ENCODE results near the gene CNOT9.
A peak's percentile ranks its signal among the peaks of the same experiment; 100 is the strongest.
"Not testable (repeated sequence)": the region's sequence is repeated elsewhere in the genome, so short reads cannot be mapped to it uniquely, and the experiment has no call there.

The CNOT9 gene, protein sequence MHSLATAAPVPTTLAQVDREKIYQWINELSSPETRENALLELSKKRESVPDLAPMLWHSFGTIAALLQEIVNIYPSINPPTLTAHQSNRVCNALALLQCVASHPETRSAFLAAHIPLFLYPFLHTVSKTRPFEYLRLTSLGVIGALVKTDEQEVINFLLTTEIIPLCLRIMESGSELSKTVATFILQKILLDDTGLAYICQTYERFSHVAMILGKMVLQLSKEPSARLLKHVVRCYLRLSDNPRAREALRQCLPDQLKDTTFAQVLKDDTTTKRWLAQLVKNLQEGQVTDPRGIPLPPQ
- total RNA-seq = 85.2 reads per million, percentile 79 among the genes with 10 or more reads in this experiment

DNA sequence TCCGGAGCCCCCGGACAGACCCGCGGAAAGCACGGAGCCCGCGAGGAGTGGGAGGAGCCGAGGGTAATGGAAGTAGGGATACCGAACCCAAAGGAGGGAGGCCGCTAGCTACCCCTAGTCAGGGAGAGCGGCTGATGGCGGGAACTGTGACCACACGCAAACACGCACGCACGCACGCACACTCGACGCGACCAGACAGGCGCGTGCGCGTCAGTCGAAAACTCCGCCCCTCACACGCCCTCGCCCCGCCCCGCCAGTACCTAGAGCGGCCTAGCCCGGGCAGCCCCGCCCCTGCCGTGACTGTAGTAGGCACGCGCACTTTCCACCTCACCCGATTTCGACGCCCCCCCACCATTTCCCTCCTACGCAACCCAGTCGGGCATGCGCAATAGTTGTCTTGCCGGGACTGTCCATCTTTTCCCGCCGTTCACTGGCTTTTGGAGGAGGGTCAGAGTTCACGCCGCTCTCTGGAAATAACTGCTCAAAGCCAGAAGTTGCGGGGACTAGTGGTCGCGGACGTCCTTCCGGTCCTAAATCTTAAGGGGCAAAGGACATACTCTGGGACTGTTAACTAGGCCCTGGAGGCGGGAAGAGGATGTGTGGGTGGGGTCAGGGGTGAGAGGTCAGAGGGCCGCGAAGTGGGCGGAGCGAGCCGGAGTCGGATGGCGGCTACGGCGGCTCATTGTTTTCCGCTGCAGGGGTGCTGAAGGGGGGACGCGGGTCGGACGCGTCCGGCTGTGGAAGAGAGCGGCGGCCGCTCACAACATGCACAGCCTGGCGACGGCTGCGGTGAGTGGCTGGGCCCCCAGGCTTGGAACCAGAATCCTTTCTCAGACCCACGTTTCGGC lies at the start of gene CNOT9, which contains the start of gene USP37:
TSS of gene CNOT9 (plus strand) at position 650 of the 848 bp plus-strand sequence. CDS start at position 766, 116 bp downstream.
TSS of gene USP37 (minus strand) at position 162 of the 848 bp plus-strand sequence. CDS start 9,698 bp downstream, outside the sequence.
- peak; percentile 100 for DNase-seq

DNA sequence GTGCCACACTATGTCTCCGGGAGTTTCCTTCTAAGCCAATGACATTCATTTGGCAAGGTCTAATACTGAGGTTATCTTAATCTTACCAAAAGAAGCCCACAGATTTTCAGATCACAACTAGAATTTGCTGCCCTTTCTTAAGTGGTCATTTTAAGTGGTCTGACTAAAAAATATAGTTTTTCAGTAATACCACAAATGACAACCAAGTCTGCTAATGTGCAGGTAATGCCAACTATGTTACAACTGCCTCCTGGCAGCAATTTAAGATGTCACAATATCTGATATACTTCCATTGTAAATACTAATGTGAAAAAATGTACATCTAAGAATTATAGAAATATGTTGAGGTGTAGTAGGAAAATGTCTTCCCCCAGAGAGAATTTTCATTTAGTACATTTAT lies 49.8 kb upstream of the CNOT9 start:
- DNase-seq = no peak

DNA sequence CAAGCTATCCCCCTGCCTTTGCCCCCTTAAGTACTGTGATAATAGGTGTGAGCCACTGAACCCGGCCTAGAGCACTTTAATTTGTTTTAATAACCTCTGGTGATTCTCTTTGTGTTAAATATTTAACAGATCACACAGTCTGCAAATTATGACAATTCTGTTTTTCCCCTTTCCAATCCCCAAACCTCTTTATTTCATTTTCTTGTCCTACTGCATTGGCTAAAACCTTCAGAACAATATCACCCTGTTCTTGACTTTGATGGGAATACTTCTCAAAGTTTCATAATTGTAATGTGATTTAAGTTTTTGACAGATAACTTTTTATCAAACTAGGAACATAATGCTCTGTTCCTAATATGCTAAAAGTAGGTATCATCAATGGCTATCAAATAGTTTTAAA lies 45.0 kb upstream of the CNOT9 start:
- no peak for DNase-seq

DNA sequence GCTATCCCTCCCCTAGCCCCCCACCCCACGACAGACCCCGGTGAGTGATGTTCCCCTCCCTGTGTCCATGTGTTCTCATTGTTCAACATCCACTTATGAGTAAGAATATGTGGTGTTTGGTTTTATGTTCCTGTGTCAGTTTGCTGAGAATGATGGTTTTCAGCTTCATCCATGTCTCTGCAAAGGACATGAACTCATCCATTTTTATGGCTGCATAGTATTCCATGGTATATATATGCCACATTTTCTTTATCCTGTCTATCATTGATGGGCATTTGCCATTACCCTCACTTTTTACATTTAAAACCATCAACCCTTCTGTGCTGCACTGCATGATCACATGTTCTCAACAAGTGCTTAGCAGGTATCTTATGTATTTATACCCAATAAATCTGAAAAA lies 40.2 kb upstream of the CNOT9 start:
- not testable (repeated sequence) for DNase-seq

DNA sequence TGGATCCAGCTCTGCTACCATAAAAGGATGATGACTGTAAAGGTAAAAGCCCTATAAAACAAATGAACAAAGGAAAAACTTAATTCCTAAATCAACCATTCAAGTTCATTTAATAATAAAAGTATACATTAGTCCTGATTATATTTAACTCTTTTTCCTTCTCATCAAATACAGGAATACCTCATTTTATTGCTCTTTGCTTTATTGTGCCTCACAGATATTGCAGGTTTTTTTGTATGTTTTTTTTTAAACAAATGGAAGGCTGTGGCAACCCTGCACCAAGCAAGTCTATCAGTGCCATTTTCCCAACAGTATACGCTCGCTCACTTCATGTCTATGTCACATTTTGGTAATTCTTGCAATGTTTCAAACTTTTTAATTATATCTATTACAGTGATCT lies 38.6 kb upstream of the CNOT9 start:
- no peak for DNase-seq

DNA sequence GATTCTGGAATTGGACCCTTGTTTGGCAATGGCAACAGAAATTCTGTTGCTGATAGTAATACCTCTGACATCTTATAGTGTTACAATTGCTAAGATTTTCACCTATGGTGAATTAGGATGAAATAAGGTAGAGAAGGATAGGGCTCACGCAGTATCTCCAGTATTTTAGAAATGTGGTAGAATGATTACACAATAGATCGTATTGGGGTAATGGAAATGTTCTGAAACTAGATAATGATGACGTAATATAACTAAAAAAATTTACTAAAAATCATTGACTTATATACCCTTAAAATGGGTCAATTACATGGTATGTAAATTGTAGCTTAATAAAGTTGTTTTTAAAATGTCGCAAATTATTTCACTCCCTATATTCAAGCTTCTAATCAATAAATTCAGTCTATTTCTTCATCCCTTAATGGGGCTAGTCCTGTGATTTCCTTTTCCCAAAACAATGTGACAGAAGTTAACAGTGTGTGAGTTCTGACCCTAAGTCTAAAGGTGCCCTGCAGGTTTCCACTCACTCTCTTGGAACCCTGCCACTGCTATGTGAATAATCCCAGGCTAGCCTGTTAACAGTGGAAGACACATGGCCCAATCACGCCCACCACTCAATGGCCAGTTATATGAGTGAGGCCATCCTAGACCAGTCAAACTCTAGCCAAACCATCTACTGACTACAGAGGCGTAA lies 31.7 kb upstream of the CNOT9 start:
- no peak for DNase-seq

DNA sequence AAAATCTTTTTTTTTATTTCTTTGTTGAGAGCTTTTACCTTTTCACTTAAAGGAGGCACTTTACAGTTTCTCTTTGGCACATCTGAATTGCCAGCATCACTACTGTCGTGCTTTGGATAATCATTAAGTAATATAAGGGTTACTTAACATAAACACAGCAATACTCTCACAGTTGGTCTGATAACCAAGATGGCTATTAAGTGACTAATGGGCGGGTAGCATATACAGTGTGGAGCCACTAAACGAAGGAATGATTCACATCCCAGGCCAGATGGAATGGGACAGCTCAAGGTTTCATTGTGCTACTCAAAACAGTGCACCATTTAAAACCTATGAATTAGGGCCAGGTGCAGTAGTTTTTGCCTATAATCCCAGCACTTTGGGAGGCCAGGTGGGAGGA lies 28.6 kb upstream of the CNOT9 start:
- no peak for DNase-seq

DNA sequence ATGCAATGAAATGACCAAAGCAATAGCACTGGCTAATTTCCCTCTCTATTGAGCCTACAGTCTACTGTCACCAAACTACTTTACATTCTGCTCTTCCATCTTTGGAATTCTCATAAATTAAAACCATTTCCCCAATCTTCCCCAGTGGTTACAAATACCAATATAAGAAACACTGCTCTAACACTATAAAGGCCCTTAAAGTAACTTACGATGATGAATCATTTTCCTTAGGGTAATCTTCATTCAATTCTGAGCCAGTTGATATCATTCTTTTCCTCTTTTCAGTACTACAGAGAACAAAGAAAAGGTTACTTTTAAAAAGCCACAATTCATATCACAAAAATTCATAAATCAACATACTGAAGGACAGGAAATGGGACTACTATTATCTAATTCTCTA lies 22.6 kb upstream of the CNOT9 start:
- no peak for DNase-seq

DNA sequence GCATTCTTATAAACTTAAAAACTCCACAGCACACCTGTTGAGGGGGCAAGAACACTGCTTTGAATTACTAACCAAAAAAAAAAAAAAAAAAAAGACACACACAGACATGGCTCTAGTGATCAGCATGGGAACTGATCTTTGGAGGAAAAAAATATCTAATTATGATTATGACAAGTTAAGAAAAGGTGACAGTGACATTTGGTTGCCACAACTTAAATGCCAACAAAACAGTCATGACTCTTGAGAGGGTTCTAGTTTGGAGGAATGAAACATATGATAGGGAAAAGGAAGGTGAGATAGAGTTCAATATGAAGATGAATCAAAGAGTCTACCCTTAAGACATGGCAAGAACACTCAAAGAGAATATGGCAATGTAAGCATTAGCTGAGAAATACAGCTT lies 21.1 kb upstream of the CNOT9 start:
- DNase-seq = no peak

DNA sequence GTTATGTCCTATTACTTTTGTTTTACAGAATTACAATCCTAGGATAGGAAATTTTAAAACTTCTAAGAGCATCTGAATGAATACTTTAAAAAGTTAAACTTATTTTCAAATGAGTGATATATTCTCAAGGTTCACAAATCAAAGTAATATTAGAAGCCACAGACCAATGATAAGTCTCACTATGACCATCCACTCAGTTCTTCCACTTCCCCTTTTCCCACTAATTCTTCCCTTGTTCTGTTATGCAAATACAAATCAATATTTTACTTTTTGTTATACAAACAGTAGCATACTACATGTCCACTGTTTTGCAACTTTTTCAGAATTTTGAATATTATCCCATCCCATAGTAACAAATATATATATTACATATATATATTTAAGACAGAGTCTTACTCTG lies 20.7 kb upstream of the CNOT9 start:
- no peak for DNase-seq

DNA sequence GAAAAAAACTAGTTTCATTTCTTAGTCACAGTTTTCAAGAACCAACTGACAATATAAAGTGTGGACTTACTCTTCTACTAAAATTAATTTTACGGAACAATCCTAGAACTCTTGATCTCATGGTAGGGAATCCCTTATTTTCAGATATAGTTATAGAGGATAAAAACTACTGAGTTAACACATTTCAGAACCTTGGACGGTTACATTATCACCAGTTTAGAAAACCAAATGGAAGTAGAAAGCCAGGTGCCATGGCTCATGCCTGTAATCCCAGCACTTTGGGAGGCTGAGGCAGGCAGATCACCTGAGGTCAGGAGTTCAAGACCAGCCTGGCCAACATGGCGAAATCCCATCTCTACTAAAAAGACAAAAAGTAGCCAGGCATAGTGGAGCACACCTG lies 14.4 kb upstream of the CNOT9 start:
- DNase-seq = not testable (repeated sequence)

DNA sequence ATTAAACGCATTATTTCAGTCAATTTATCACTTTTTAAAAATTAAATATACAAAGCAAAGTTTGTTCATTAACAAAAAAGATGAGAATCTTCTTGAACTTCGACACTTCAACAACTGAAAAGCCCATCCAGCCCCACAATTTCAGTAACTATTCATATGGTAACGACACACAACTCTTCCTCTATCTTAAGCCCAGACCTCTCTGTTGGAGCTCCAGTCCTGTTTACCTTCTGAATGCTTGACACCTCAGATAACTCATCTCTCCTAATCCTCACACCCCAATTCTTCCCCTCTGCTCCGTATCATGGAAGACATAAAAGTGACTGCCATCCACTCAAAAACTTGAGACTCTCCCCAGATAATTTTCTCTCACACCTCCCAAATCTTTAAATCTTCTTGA lies 13.1 kb upstream of the CNOT9 start:
- no peak for DNase-seq

DNA sequence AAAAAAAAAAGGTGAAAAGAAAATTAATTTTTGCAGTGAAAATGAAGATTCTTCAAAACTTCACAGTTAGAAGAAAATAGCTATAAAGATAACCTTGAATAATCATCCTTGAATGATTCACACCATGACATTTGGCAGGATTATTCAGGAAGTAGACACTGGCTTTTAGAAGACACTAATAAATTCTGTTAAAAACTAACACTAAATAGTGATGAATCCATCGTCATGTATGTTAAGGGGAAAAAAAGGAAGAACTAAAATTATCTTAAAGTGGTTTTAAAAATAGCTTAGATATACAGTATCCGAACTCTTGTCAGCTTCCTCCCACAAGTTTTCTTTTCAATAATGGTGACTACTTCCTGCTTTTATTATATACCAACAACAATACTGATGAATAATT lies 10.7 kb upstream of the CNOT9 start:
- DNase-seq = no peak

DNA sequence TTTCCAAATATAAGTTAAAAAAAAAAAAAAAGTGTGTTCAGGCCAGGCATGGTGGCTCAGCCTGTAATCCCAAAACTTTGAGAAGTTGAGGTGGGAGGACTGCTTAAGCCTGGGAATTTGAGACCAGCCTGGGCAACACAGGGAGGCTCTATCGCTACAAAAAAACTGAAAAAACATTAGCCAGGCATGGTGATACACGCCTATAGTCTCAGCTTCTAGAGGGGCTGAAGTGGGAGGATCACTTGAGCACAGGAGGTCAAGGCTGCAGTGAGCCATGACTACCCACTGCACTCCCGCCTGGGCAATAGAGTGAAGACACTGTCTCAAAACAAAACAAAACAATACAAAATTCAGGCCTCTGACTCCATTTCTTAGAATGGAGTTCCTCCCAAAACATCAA lies 9.7 kb upstream of the CNOT9 start:
- no peak for DNase-seq

DNA sequence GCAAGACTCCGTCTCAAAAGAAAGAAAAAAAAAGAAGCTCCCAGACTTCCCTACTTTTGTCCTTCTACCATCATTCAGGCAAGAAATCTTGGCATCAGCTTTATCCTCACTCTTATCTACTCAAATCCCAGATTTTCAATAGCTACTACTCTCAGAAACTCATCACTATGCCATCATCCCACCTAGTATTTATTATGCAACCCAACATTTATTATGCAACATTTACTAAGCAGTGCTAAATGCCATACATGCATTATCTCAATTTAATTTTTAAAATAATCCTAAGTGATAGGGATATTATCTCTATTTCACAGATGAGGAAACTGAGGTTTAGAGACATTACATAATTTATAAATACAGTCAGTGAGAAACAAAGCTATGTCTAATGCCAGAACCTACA lies 4.6 kb upstream of the CNOT9 start:
- DNase-seq = no peak

DNA sequence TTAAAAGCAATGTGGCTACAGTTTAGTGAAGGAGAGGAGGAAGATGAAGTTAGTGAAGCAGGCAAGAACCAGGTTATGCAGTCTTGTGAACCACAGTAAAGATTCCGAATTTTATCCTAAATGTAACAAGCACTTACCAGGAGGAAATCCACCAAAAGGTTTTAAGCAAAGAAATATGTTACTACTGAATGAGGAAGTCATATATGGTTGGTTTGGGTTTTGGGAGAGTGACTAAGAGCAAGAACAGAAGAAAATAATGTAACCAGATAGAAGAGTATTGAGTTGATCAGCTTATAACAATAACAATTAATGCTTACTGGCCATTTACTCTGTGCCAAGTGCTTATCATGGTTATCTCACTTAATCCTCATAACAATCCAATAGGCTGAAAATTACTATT lies 2.3 kb upstream of the CNOT9 start:
- no peak for DNase-seq

DNA sequence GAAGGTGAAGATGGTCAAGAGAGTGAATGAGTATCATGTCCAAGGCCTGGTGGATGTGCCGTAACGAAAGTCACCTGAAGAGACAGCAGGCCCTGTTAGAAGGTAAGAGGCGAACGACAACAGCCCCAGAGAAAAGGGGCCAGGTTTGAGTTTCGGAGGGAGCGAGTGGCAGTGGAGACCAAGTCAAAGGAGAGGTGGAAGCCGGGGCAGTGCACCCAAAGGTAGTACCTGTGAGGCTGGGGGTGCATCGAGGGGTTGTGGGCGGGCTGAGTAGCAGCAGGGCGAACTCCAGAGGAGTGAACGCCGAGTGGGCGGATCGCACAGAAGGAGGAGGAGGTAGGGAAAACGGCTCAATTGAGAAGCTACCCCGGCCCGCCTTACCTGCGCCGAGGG lies 846 bp upstream of the CNOT9 start:
- peak; percentile 74 for DNase-seq

DNA sequence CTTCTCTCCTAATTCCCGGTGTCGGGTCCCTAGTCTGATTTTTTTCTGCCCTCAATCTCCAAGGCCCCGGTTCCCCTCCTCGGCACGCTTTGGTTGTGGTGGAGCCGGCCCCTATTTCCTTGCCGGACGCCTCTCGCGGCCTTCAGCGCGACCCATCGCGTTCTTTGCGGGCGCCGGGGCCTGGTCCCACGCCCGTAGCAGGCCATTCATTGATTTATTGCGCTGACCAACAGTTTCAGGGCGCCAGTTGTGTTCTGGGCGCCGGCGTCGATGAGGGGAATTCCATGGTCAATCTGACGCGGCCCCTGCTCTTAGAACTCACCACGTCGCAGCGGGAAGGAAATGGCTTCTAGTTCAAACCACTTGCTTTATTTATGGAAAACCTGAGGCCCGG lies 396 bp downstream of the CNOT9 start:
- DNase-seq = peak; percentile 56

DNA sequence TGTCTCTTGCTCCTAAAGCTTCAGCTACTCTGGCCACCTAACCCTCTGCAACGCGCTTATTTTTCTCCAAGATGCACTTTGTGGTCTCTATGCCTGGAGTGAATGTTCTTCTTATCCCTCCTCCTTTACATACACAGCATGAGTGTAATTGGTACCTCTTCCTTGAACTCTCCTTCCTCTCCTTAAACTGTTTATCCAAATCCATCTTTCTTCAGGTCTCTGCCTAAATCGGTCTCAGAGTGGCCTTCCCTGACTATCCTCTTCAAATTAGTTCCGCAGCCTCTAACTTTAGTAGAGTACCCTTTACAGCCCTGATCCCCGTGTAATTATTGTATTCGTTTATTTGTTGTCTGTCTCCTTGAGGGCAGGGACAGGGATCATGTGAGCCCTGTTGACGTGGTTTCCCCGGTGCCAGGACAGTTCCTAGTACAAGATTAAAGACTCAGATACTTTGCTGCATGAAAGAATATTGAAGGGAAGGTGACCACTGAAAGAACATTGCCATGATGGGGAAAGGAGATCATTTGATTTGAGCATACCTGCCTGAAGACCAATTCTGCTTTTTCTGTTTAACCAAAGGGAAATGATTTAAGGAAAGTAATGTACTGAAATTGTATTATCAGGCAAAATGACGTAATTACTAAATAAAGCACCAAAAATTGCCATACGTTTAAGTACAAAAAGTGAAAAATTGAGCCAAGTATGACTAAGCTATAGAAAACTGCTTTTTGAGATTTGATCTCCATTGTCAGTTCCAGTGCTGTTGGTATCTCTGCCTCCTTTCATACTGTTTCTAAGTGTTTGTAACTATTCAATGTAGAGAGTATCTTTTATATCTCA lies 1.2 kb downstream of the CNOT9 start:
- no peak for DNase-seq

DNA sequence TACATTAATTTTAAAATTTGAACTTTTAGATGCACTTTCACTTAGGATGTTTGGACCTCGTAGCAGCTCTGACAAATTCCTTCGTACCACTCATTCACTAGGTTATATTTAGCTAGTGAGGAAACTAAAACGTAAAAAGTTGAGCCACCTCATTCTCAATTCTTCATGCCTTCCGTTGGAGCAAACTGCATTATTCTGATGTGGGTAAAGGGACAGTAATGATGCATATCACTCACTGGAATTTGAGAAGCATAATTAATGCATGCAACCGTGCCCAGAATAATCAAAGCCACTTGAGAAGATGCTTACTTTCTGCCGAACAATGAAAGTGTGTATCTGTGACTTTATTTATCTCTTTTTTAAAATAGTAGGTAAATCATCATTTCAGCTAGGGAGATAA lies 2.2 kb downstream of the CNOT9 start:
- DNase-seq = no peak

DNA sequence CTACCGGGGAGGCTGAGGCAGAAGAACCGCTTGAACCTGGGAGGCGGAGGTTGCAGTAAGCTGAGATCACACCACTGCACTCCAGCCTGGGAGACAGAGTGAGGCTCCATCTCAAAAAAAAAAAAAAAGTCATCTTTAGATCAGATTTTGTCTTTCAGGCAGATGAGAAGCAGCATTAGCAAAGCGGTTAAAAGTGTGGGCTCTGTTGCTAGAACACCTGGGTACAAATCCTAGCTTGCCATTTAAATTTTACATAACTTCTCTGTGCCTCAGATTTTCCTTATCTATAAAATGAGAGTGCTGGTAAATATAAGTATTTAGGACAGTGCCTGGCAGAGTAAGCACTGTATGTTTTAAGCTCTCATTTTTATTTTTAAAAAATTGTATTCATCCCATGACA lies 8.2 kb downstream of the CNOT9 start:
- DNase-seq = no peak

DNA sequence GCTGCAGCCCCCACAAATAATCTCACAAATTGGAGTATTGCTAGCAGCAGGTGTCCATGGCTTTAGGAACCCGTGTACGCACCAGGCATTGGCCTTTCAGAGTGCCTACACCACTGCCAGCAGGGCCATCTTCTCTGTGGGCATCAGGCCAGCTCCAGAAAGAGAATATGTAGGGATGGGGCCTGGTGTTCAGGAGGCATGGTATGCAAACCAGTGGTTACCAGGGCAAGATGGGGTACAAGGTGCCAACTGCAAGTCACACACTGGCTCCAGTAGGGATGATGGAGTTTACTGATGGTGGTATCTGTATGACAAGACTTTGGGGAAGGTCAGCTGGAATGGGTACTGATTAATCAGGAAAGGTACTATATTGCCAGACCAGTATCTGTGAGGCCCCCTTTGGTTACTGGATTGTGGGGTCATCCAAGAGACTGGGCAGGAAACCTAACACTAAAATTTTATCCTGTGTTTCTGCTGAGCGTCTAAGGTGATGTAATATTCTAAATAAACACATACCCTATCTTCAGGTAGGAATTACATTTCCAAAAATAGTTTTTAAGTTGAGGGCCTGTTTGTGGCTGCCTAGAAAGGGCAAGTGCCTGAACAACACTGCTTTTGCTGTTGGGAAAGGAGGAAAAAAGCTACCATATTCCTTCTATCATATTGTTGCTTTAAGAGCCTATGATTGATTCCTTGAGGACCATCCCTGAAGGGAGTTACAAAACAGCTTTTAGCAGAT lies 9.0 kb downstream of the CNOT9 start:
- DNase-seq = no peak

Measured in effector CD4-positive, alpha-beta T cell (primary cell).